Hematopoietic multipotent progenitor cell (in vitro differentiated cells): ENCODE measurements around the gene BTN2A1. TPM values are rescaled to one million over a fixed set of nuclear protein-coding genes. Genes with fewer than 3 reads are reported as not detected.
"Not testable (repeated sequence)": the region's sequence is repeated elsewhere in the genome, so short reads cannot be mapped to it uniquely, and the experiment has no call there.

ENCODE experiments used
- DNase-seq, 3 donors: peaks; one replicate each; pipeline ENCODE4 v3.0.0-alpha.2; 2011 to 2015; ENCODE audit warnings: low read depth in 2 of 3, low spot score in 2 of 3
- total RNA-seq: library from RNA; depleted of rRNA; stranded (reverse); fragments of >200 nt; gene quantifications from one replicate; pipeline ENCODE4 v1.2.3, GENCODE V29; 2012

Gene BTN2A1
- 10.0 TPM for total RNA-seq

DNA sequence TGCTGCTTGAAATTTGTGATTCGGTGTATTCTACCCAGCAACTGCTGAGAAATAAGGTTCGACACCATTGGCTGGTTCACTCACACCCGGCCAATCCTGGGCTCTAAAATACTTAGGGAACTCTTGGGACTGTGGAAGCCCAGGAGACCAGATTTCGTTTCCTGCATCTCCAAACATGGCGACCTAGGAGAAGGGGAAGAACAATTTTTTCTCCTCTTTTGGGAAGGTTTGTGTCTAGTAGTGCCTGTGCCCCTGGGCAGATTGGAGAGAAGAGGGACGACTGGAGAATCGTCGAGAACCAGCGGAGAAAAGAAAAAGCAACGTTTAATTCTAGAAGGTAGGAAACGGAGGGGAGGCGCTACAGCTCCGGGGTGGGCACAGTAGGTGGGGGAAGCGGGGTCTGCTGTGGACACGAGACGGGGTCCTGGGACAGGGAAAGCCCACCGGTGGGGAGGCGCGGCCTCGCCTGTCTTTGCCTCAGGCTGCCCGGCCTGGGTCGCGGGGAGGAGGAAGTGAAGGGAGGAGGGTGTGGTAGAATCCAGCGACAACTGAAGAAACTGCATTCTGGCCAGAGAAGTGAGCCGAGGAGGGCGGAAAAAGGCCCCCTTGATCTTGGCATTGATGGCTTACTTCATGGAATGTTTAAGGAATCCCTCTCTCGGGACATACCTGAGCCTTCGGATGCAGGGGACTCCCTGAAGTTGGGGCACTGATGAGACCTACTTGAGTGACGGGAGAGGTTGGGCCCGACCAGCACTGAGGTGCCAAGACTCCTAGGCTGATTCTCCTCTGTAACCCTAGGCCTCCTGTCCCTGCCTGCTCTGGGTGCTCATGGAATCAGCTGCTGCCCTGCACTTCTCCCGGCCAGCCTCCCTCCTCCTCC, at the start of gene BTN2A1:
BTN2A1 (plus strand) TSS at position 150 of the 883 bp plus-strand sequence; CDS start at position 832, 682 bp downstream.
- peak; percentile 52 to 91 (median 86) for DNase-seq

DNA sequence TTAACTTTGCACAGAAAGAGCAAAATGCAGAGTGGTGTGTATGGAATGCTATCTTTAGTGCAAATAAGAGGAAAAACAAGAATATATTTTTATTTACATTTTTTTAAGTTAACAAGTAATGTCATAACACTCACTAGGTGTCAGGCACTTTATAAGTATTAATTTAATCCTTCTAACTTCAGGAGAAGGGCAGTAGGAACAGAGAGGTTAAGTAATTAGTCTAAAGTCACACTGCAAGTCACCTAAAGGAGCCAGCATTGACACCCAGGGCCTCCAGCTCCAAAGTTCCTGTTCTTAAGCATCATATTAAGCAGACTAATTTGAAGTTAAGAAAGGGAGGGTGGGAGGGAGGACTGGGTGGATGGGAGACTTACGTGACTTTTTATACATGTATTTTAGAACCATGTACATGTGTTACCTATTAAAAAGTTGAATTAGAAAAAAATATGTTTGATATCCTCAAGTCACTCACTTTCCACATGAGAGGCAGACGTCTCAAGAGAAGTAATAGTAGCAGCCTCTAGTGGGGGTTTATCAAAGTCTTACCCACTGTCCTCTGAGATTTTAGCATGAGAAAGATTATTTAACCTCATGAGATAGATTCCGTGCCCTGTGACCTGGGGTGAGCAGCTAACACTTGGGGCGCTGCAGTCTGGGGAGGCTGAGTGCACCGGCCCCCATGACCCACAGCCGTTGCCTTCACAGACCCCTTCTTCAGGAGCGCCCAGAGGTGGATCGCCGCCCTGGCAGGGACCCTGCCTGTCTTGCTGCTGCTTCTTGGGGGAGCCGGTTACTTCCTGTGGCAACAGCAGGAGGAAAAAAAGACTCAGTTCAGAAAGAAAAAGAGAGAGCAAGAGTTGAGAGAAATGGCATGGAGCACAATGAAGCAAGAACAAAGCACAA, 48.7 kb upstream of the BTN2A1 start:
- DNase-seq = no peak

DNA sequence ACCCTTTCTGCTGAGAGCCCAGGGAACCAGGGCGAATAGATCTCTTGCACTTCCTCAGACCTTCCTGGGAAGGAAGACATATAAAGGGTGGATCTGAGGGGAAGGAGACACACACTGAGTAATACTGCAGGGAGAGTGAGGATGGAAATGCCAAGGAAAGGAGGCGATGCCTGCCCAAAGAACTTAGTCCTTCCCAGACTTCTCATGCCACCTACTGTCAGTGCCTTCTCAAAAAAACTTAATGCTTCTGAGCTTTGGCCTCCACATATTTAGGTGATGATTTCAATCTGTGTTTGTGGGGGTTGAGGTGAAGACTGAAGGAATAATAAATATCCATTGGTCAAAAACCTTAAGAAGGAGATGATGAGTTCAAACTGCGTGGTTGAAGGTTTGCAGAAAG, 46.0 kb upstream of the BTN2A1 start:
- no peak for DNase-seq

DNA sequence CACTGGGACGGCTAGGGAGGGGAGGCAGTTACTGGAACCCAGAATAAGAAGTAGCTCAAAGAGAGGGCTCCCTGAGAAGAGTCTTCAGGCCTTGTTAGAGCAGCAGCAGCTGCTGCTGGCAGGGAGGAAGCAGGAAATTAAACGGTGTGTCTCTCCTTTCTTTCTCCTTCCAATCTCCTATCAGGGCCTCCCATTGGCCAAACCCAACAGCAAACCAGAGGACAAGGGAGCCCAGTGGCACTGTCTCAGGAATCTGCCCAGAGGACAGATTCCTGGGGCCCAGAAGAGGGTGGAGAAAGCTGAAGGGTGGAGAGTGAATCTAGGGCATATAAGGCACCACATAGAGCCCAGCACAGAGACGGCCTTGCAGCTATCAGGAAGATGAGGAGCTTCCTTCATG, 45.5 kb upstream of the BTN2A1 start:
- no peak for DNase-seq

DNA sequence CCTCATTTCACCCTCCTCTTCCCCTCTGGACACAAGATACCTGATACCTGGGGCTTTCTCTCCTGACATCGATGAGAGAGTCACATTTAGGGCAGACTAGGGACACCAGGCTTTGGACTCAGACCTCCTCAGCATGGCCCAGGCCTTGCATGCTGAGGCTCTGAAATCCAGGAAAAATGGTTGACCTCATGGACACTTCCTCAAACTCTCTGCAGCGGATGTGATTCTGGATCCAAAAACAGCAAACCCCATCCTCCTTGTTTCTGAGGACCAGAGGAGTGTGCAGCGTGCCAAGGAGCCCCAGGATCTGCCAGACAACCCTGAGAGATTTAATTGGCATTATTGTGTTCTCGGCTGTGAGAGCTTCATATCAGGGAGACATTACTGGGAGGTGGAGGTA, 44.8 kb upstream of the BTN2A1 start:
- no peak for DNase-seq

DNA sequence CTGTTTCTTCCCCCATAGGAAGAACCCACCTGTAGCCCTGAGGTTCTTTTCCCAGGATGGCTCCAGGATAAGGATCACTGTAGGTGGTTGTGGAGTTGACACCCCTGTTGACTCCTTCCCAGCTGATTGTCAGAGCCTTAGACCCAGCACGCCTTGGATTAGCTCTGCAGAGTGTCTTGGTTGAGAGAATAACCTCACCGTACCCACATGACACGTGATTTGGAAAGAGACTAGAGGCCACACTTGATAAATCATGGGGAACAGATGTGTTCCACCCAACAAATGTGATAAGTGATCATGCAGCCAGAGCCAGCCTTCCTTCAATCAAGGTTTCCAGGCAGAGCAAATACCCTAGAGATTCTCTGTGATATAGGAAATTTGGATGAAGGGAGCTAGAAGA, 43.5 kb upstream of the BTN2A1 start:
- DNase-seq = no peak

DNA sequence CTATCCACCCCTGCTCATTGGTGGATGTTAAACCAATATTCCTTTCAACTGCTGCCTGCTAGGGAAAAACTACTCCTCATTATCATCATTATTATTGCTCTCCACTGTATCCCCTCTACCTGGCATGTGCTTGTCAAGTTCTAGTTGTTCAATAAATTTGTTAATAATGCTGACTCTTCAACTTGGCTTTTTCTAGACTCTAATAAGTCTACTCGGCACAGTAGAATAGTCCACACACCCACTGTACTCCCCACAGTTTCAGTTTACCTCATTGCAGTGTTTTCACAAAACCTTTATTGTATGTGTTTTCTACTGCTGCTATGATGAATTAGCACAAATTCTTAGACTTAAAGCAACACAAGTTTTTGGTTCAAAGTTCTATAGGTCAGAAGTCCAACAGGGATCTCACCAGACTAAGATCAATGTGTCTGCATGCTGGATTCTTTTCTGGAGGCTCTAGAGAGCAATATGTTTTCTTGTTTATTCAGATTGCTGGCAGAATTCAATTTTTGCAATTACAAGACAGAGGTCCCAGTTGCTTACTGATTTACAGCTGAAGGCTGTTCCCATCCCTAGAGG, 42.6 kb upstream of the BTN2A1 start:
- no peak for DNase-seq

DNA sequence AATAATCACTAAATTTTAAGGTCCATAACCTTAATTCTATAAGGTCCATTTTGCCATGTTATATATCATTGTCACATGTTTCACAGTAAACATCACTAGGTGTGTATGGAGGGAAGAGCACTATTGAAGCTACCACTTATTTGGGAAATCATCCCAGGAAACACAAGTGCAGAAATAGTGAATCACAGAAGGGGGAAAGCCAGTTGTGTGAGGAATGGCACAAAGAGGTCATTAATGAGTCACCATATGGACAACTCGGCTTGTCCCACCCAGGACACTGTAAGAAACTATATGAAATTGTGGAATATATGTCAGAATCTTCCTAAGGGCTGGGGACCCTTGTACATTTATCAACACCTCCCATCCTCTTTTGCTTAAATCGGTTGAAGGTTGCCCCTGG, 42.0 kb upstream of the BTN2A1 start:
- DNase-seq = no peak

DNA sequence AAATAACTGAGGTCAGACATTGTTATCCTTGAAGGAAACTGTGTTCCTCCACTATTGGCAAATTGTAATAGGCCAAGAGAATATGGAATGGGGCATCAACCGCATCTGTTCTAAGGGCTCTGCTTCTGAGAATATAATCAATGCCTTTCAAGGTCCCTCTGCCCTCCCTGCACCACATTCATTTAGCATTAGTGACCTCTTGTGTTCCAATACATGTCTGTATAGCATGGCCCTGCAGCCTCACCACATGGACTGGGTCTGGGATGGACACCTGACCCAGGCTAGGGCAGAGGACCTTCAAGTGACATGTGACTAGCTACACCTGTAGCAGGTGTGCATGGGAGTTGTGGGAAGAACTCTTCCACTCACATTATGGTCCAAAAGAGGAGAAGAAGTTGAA, 41.5 kb upstream of the BTN2A1 start:
- no peak for DNase-seq

DNA sequence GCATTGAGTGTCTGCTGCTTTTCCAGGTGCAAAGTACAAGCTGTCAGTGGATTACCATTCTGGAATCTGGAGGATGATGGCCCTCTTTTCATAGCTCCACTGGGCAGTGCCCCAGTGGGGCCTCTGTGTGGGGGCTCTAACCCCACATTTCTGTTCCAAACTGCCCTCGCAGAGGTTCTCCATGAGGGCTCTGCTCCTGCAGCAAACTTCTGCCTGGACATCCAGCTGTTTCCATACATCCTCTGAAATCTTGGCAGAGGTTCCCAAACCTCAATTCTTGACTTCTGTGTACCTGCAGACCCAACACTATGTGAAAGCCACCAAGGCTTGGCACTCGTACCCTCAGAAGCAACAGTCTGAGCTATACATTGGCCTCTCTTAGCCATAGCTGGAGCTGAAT, 39.7 kb upstream of the BTN2A1 start:
- not testable (repeated sequence) for DNase-seq

DNA sequence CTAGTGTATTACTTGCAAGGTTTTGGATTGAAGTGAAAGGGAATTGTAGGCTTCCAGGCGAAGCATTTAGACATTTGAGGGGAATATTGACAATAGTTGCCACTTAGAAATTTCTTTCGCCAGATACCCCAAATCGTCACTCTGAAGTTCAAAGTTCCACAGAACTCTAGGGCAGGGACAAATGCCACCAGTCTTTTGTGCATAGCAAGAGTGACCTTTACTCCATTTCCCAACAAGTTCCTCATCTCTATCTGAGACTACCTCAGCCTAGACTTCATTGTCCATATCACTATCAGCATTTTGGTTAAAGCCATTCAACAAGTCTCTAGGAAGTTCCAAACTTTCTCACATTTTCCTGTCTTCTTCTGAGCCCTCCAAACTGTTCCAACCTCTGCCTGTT, 39.0 kb upstream of the BTN2A1 start:
- DNase-seq = not testable (repeated sequence)

DNA sequence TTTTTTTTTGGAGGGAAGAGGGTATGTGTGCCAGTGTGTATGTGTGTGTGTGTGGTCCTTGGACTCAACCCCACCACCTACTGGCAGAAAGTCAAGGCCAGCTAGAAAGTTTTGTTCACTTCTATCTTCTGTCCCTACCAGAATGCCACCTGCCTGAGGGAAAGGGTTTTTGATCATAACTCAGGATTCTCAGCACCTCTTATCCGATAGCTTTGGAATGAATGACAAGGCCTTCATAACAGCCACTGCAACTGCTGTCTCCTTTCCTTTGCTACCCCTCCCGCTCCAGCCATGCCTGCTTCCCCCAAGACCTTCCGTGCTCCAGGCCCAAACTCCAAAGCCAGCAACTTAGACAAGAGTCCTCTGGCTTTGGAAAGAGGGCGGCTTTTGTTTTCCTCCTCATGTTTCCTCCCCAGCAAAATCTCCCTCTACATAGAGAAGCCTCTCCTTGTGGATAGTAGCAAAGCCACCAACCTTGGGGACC, 37.0 kb upstream of the BTN2A1 start:
- DNase-seq = peak in 2 of 3 donors; percentile 64 to 66

DNA sequence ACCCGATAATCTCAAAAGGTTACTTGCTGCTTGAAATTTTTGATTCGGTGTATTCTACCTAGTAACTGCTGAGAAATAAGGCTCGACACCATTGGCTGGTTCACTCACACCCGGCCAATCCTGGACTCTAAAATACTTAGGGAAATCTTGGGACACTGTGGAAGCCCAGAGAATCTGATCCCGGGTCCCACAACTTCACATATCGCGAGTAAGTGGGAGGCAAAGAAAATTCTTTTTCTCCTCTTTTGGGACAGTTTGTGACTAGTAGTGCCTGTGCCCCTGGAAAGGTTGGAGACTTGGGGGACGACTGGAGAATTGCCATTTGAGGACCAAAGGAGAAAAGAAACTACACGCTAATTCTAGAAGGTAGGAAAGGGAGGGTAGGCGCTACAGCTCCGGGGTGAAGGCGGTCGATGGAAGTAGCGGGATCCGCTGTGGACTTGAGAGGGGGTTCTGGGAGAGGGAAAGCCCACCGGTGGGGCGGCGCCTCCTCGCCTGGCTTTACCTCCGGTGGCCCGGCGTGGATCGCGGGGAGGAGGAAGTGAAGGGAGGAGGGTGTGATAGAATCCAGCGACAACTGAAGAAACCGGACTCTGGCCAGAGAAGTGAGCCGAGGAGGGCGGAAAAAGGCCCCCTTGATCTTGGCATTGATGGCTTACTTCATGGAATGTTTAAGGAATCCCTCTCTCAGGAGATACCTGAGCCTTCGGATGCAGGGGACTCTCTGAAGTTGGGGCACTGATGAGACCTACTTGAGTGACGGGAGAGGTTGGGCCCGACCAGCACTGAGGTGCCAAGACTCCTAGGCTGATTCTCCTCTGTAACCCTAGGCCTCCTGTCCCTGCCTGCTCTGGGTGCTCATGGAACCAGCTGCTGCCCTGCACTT, 36.3 kb upstream of the BTN2A1 start:
- peak in 2 of 3 donors; percentile 72 to 77 for DNase-seq

DNA sequence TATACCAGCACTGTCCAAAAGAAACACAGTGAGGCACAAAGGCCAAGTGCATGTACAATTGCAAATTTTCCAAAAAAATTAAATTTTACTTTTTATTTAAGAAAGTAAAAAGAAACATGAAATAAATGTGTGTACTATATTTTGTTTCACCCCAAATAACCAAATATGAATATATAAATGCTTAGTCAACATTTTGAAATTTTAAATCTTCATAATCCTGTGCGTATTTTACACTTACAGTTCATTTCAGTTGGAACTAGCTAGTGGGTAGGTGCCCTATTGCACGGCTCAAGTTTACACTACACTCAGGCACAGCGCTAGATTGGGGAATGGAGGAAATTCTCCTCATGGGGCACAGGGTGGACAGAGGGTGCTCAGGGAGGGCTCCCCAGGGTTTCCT, 35.4 kb upstream of the BTN2A1 start:
- no peak for DNase-seq

DNA sequence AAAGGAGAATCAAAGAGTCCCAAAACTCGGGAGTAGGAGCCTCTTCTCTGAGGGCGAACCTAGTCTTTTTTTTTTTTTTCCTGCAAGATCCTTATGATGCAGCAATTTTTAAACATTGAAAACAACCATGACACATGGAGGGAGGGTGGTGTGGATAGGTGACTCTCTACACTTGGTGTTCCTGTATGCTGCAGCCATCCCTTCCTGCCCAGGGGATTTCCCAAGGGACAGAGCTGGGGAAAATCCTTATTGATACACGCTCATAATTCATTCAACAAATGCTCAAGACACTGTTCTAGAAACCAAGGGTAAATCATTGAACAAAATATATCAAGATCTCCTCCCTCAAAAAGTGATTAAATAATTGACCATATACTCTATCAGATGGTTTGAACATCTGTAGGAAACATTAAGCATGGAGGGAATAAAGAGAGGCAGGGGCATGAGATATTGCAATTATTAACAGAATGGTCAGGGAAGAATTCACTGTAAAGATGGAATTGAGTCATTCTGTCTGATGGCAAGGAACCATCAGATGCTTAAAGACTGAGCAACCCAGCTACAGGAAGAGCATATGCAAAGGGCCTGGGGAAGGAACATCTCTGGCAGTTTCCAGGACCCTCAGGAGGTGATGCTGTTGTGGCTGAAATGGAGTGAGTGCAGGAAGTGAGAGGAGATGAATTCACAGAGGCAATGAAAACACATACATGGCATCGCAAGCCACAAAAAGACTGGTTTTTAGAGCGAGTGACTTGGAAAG, 30.9 kb upstream of the BTN2A1 start:
- DNase-seq = no peak

DNA sequence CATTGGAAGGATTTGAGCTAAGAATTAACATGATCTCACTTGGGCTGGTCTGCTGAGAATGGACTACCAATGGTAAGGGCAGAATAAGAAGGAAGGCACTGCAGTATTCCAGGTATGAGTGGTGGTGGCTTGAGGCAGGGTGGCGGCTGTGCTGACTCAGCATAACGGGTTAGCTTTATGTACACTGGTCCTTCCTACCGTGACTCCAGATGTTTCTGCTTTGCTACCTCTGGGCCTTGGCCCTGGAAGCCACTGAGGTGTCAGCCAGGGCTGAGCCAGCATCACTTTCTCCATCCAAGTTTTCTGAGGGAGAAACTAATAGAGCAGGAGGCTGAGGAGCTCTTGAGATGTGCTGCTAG, 30.3 kb upstream of the BTN2A1 start:
- DNase-seq = no peak

DNA sequence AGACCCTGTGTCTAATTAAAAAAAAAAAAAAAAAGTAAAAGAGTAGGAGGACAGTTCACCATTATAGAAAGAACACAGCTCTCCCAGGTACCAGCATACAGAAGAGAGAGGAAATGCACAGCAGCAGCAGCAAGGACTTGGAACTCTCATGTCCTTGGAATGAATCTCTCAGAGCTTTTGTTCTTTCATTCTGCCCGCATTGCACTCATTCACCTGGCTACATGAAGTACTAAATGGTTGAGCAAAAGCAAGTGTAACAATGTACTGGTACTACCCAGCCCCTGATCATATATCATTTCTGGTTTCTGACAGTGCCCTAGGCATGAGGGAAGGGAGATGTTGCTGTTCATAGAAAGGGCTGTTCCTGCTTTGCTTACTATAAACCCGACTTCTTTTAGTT, 29.5 kb upstream of the BTN2A1 start:
- no peak for DNase-seq

DNA sequence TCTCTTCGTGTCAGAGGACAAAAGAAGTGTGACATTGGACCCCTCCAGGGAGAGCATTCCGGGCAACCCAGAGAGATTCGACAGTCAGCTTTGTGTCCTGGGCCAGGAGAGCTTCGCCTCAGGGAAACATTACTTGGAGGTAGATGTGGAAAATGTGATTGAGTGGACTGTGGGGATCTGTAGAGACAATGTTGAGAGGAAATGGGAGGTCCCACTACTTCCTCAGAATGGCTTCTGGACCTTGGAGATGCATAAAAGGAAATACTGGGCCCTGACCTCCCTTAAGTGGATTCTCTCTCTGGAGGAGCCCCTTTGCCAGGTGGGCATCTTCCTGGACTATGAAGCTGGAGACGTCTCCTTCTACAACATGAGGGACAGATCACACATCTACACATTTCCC, 27.0 kb upstream of the BTN2A1 start:
- no peak for DNase-seq
